Eye (tissue), 1 donor: ENCODE data around the gene MEIS1.

ENCODE experiments used
- DNase-seq: peaks from one replicate; pipeline ENCODE4 v3.0.0-alpha.2; 2015

Gene MEIS1

DNA sequence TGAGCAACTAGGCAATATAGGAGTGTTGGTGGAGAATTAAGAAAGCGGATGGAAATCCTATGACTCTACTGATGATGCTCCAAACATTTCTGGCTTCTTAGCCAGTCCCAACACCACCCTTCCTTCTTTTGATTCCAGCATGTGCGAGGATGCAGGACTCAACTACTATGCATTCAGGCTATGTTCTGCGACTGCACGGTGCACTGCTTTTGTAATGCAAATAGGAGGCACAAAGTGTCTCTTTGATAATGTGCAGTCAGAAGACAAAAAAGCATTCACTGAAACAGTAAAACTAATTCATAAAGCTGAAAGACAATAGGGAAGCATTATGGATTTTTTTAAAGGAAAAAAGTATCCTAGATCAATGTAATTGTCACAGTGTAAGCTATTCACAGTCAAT, 106.7 kb downstream of the MEIS1 start:
- DNase-seq: no peak

DNA sequence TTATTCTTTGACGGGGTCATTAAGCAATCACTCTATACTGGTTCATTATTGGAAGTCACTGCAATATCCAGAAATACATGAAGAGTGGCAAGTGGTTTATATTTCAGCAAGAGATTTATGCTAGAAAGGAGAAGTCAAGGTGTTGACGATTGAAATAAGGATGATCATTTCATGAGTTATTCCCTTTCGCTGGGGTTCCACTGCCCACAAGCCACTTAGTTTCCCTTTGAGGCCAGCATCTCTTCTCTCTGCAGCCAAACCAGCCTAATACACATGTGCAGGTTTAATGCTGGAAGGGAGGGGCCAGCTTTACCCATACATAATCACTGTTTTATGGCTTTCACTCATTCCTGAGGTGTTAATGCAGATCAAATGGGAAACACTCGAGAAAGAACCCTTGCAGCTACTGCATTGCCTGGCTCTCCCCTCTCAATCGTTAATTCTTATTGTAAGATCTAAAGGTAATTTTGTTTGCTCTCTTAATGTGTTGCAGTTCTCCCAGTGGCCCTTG, 108.4 kb downstream of the MEIS1 start:
- no peak for DNase-seq

- DNase-seq: no peak
These were observed 109.3 kb downstream of the MEIS1 start for GRCh38 chr2:66544258-66544657.

DNA sequence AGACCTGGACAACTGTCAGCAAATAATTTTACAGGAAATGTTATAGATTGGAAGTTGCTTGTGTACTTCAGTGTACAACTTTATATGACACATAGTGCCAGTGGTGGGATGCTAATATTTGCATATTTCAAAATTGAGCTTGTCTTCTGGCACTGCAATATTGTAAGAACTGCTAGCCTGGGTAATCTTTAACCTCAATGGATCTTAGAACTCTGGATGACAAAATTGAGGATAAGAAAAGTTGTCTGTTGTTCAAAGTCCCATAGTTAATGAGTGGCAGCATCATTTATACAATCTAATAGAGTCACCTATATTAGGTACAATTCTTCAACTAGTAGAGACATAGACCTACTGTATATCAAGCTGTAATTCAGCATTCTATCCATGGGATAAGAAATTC, 110.3 kb downstream of the MEIS1 start:
- no peak for DNase-seq

GRCh38 chr2:66547118-66547517, 112.2 kb downstream of the MEIS1 start:
- no peak for DNase-seq

DNA sequence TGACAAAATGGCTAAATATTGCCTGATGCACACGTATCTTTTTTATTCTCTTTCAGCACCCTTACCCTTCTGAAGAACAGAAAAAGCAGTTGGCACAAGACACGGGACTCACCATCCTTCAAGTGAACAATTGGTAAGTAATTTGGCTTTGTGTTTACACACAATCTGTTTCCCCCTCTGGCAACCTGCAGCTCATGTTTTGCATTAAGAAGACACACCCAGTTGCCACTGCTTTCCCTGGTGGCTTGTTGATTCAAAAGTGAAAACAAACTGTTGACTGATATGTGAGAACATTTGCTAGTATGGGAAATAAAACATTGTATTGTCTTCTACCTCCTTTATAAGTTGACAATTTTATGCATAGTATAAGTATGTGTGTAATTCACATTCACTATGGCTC, 113.0 kb downstream of the MEIS1 start:
- DNase-seq: no peak

DNA sequence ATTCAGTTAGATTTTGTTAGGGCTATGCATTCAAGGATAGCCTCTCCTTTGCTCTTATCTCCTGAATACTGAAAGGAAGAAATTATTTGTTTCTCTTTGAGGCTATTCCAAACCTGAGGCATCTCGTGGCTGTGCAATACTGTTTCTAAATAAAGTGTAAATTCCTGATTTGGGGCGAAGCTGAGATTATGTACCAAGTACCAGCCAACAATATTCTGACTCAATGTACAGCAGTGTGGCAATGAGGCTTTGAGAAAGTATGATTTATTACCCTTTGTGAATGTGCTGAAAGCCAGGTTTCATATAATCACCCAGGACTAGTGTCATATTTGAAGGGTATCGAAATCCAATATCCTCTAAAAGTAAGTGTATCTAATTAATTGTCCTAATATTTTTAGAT, 113.5 kb downstream of the MEIS1 start:
- DNase-seq: no peak

GRCh38 chr2:66550826-66551225, 115.9 kb downstream of the MEIS1 start:
- DNase-seq: no peak

DNA sequence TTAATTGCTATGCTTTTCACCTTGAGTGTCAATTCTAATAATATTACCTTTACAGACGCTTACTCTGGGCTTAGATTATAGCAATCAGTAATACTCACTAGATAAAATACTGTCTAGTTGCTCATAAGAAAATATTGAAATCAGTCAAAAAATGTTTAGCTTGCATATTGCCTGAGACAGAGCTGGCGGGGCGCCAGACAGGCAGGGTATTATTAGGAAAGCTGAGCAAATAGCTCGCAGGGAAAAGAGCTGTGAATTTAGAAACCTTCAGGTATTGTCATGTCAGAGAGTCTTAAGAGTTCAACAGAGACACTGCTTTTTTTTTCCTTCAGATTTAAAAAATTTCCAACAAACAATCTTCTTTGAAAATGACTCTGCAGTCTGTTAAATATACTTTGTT, 118.4 kb downstream of the MEIS1 start:
- peak; percentile 70 for DNase-seq

GRCh38 chr2:66555091-66555490, 120.2 kb downstream of the MEIS1 start:
- DNase-seq: no peak

GRCh38 chr2:66555501-66556324, 120.8 kb downstream of the MEIS1 start:
- DNase-seq: peak; percentile 86

GRCh38 chr2:66559672-66560071, 124.7 kb downstream of the MEIS1 start:
- no peak for DNase-seq

DNA sequence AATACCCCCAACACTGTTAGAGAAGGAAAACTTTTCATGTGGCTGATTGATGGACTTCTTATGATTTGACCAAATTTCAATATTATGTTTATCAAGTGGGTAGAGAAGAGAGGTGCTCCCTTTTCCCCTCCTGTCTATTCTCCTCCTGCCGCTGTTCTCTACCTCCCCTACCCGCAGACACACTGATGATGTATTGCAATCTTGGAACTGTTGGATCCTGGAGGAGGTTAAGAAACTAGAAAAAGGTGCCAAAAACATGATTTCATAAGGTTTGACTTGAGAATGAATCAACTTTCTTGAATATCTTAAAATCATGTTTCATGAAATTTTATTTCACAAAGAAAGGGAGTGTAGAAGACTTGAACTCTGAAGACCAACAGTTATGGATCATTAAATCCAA, 125.8 kb downstream of the MEIS1 start:
- no peak for DNase-seq

- peak; percentile 85 for DNase-seq
These were observed 126.8 kb downstream of the MEIS1 start for GRCh38 chr2:66561645-66562303.

DNA sequence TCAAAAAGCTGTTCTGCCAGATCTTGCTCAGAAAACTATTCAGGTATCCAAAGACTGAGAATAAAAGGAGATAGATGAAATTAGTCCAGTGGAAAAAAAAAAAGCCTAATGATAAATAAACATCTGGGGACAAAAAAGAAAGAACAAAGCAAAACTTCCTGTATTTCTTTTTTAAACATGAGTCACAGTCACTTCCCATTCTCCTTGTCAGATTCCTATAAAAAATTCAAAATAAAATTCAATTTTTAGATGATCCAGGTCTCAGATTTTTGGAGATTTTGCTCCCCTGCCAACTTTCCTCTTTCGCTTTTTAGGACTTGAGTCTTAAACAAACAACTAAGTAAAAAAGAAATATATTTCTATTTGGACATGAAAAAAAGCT, 127.4 kb downstream of the MEIS1 start:
- no peak for DNase-seq

- DNase-seq: peak; percentile 18
These were observed 128.5 kb downstream of the MEIS1 start for GRCh38 chr2:66563473-66563872.

DNA sequence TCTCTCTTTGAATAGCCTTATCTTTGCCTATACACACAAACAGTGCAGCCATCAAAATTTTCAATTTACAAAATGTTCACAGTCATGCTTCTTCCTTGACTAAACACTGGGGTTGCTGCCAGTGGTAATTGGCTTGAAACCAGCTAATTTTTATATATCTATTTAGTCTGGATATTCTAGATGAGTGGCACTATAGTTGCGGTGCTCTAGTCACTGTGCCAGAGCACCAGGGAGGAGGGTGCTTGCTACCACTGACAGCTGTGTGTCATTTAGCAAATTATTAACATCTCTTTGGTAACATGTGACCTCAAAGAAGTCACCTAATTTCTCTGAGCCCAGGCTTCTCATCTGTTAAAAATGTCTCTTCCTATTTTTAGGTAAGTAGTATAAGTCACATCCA, 130.4 kb downstream of the MEIS1 start:
- DNase-seq: no peak

GRCh38 chr2:66566726-66567399, 131.9 kb downstream of the MEIS1 start:
- peak; percentile 67 for DNase-seq

GRCh38 chr2:66567729-66568128, 132.8 kb downstream of the MEIS1 start:
- no peak for DNase-seq

- no peak for DNase-seq
These were observed 133.8 kb downstream of the MEIS1 start for GRCh38 chr2:66568650-66569300.

- DNase-seq: peak; percentile 93
These were observed 134.5 kb downstream of the MEIS1 start for GRCh38 chr2:66569321-66569851.

DNA sequence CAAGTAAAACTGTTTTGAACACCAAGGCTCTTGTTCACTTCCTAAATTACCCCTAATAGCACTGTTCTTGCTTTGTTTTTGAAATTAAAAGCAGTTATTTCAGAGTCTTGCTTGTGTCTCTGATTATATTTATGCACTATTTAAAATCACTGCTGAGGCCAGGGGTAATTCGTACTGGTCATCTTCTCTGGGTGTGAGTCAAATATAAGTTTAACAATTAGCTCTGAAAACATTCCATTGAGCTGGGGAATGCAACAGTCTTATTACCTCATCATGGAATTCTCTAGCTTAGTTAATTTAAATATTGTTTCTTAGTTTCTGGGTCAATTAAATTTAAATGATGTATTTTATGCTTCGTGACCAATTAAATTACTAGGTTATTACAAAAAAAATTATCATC, 135.0 kb downstream of the MEIS1 start:
- DNase-seq: no peak

- DNase-seq: peak; percentile 86
These were observed 135.5 kb downstream of the MEIS1 start for GRCh38 chr2:66570471-66570870.
